ENCODE measurements around the gene PUM1.

The PUM1 gene

GRCh38 chr1:30923597-30923996 is 141.9 kb downstream of the PUM1 start:
- DNase-seq, result no peak

GRCh38 chr1:30920827-30921226 is 144.7 kb downstream of the PUM1 start:
- no peak for DNase-seq

- DNase-seq, result peak; percentile 77 to 89 (median 88)
Observed at GRCh38 chr1:30919025-30919881, 146.3 kb downstream of the PUM1 start.

GRCh38 chr1:30916296-30916695 is 149.2 kb downstream of the PUM1 start:
- DNase-seq, result no peak

- DNase-seq, result no peak
Observed at GRCh38 chr1:30915491-30916230, 149.9 kb downstream of the PUM1 start.

GRCh38 chr1:30914931-30915330 is 150.6 kb downstream of the PUM1 start:
- DNase-seq, result no peak

- DNase-seq, result no peak
Observed at GRCh38 chr1:30914587-30914922, 151.0 kb downstream of the PUM1 start.

GRCh38 chr1:30912913-30913652 is 152.4 kb downstream of the PUM1 start:
- peak; percentile 88 to 93 (median 91) for DNase-seq

GRCh38 chr1:30912224-30912623 is 153.3 kb downstream of the PUM1 start:
- DNase-seq, result peak; percentile 40 to 49 (median 41)

GRCh38 chr1:30911059-30911954 is 154.2 kb downstream of the PUM1 start:
- DNase-seq, result peak; percentile 79 to 94 (median 90)

- DNase-seq, result peak in 1 of 3 donors; percentile 36
Observed at GRCh38 chr1:30909365-30910068, 156.0 kb downstream of the PUM1 start.

- peak; percentile 40 to 79 (median 59) for DNase-seq
Observed at GRCh38 chr1:30908696-30909364, 156.7 kb downstream of the PUM1 start, which contains the start of gene SDC3. SDC3 (minus strand) TSS chr1:30908758; CDS start chr1:30908586, 172 bp downstream.

- DNase-seq, result no peak
Observed at GRCh38 chr1:30908316-30908695, 157.2 kb downstream of the PUM1 start.

GRCh38 chr1:30907481-30908315 is 157.8 kb downstream of the PUM1 start:
- DNase-seq, result no peak

GRCh38 chr1:30906631-30907441 is 158.7 kb downstream of the PUM1 start:
- no peak for DNase-seq

GRCh38 chr1:30905916-30906620 is 159.4 kb downstream of the PUM1 start:
- no peak for DNase-seq

- no peak for DNase-seq
Observed at GRCh38 chr1:30905403-30905802, 160.1 kb downstream of the PUM1 start.

- no peak for DNase-seq
Observed at GRCh38 chr1:30904962-30905335, 160.6 kb downstream of the PUM1 start.

All from suppressor macrophage treated with lipopolysaccharide for 1 hour (primary cell).